ENCODE measurements around the gene NME8. TPM values are rescaled to one million over a fixed set of nuclear protein-coding genes. Genes with fewer than 3 reads are reported as not detected.

The NME8 gene
- total RNA-seq, 1 experiment from 2014 or later: not detected

- H3K27me3 ChIP-seq (ENCODE audit: low read length): no peaks in the 10 kb centered on the region
- H3K4me3 ChIP-seq (ENCODE audit: low read length): no peak overlapping the region
- no peaks in the 10 kb centered on the region for H3K79me2 ChIP-seq (ENCODE audit: low read length)
- no peak overlapping the region for H3K4me2 ChIP-seq (ENCODE audit: low read depth, low read length, poor library complexity, severe bottlenecking)
- H3K9me2 ChIP-seq (replicated peaks; ENCODE audit: insufficient read depth, low read length): no peaks in the 10 kb centered on the region
- H3K9me3 ChIP-seq (ENCODE audit: low read length): no peaks in the 10 kb centered on the region
- H2AFZ ChIP-seq (ENCODE audit: low read length): no peak overlapping the region
- H3K9ac ChIP-seq (ENCODE audit: low read length): no peak overlapping the region
- no peak for DNase-seq
- no peaks in the 10 kb centered on the region for H3K36me3 ChIP-seq (ENCODE audit: insufficient read depth, low read length)
- H4K20me1 ChIP-seq (ENCODE audit: insufficient read depth, low read depth, low read length): no peaks in the 10 kb centered on the region
- no peaks in the 10 kb centered on the region for H3K4me1 ChIP-seq (ENCODE audit: low read length)
- no peak overlapping the region for H3K27ac ChIP-seq (ENCODE audit: low read length)
These were observed 64.4 kb downstream of the NME8 start for GRCh38 chr7:37912756-37913155.

GRCh38 chr7:37915438-37915837 lies 67.0 kb downstream of the NME8 start:
- no peaks in the 10 kb centered on the region for H3K79me2 ChIP-seq (ENCODE audit: low read length)
- H3K9me2 ChIP-seq (replicated peaks; ENCODE audit: insufficient read depth, low read length): no peaks in the 10 kb centered on the region
- H3K4me2 ChIP-seq (ENCODE audit: low read depth, low read length, poor library complexity, severe bottlenecking): no peak overlapping the region
- H3K27ac ChIP-seq (ENCODE audit: low read length): no peak overlapping the region
- no peaks in the 10 kb centered on the region for H3K9me3 ChIP-seq (ENCODE audit: low read length)
- no peak overlapping the region for H3K4me3 ChIP-seq (ENCODE audit: low read length)
- no peaks in the 10 kb centered on the region for H3K36me3 ChIP-seq (ENCODE audit: insufficient read depth, low read length)
- H3K27me3 ChIP-seq (ENCODE audit: low read length): no peaks in the 10 kb centered on the region
- no peaks in the 10 kb centered on the region; the same call in 1 of the 2 replicates for H3K4me1 ChIP-seq (ENCODE audit: low read length)
- no peak for DNase-seq
- no peak overlapping the region for H3K9ac ChIP-seq (ENCODE audit: low read length)
- H2AFZ ChIP-seq (ENCODE audit: low read length): no peak overlapping the region
- H4K20me1 ChIP-seq (ENCODE audit: insufficient read depth, low read depth, low read length): no peaks in the 10 kb centered on the region

- no peak overlapping the region for H2AFZ ChIP-seq (ENCODE audit: low read length)
- H3K27me3 ChIP-seq (ENCODE audit: low read length): no peaks in the 10 kb centered on the region
- no peak overlapping the region for H3K4me2 ChIP-seq (ENCODE audit: low read depth, low read length, poor library complexity, severe bottlenecking)
- H3K27ac ChIP-seq (ENCODE audit: low read length): no peak overlapping the region
- no peaks in the 10 kb centered on the region for H3K36me3 ChIP-seq (ENCODE audit: insufficient read depth, low read length)
- no peaks in the 10 kb centered on the region for H3K9me3 ChIP-seq (ENCODE audit: low read length)
- no peak overlapping the region for H3K4me3 ChIP-seq (ENCODE audit: low read length)
- H3K9ac ChIP-seq (ENCODE audit: low read length): no peak overlapping the region
- H3K4me1 ChIP-seq (ENCODE audit: low read length): peaks cover 3% of the 10 kb centered on the region
- no peaks in the 10 kb centered on the region for H3K9me2 ChIP-seq (replicated peaks; ENCODE audit: insufficient read depth, low read length)
- H3K79me2 ChIP-seq (ENCODE audit: low read length): no peaks in the 10 kb centered on the region
- no peak for DNase-seq
- H4K20me1 ChIP-seq (ENCODE audit: insufficient read depth, low read depth, low read length): no peaks in the 10 kb centered on the region
These were observed 67.7 kb downstream of the NME8 start for GRCh38 chr7:37916017-37916672.

GRCh38 chr7:37916673-37917660 lies 68.6 kb downstream of the NME8 start, which contains the start of gene SFRP4:
SFRP4 (minus strand) TSS chr7:37916817; CDS start chr7:37916537, 280 bp downstream.
- H2AFZ ChIP-seq (ENCODE audit: low read length): no peak within 1 kb of the TSS
- no peaks in the 10 kb centered on the region for H3K9me3 ChIP-seq (ENCODE audit: low read length)
- no peak within 1 kb of the TSS for H3K9ac ChIP-seq (ENCODE audit: low read length)
- no peaks in the 10 kb centered on the region for H3K9me2 ChIP-seq (replicated peaks; ENCODE audit: insufficient read depth, low read length)
- no peaks in the 10 kb centered on the region for H4K20me1 ChIP-seq (ENCODE audit: insufficient read depth, low read depth, low read length)
- no peak within 1 kb of the TSS for H3K27ac ChIP-seq (ENCODE audit: low read length)
- no peak within 1 kb of the TSS for H3K4me2 ChIP-seq (ENCODE audit: low read depth, low read length, poor library complexity, severe bottlenecking)
- peaks cover 4% of the 10 kb centered on the region for H3K4me1 ChIP-seq (ENCODE audit: low read length)
- no peaks in the 10 kb centered on the region for H3K36me3 ChIP-seq (ENCODE audit: insufficient read depth, low read length)
- DNase-seq: peak; percentile 72
- H3K27me3 ChIP-seq (ENCODE audit: low read length): no peaks in the 10 kb centered on the region
- no peak within 1 kb of the TSS for H3K4me3 ChIP-seq (ENCODE audit: low read length)
- H3K79me2 ChIP-seq (ENCODE audit: low read length): no peaks in the 10 kb centered on the region

GRCh38 chr7:37918526-37918925 lies 70.1 kb downstream of the NME8 start:
- H3K4me2 ChIP-seq (ENCODE audit: low read depth, low read length, poor library complexity, severe bottlenecking): no peak overlapping the region

GRCh38 chr7:37920305-37920848 lies 72.0 kb downstream of the NME8 start, which contains the start of gene EPDR1:
EPDR1 (plus strand) TSS chr7:37920640; CDS start chr7:37920940, 300 bp downstream.
- no peaks in the 10 kb centered on the region for H3K9me2 ChIP-seq (replicated peaks; ENCODE audit: insufficient read depth, low read length)
- no peak within 1 kb of the TSS for H3K27ac ChIP-seq (ENCODE audit: low read length)
- no peaks in the 10 kb centered on the region for H3K27me3 ChIP-seq (ENCODE audit: low read length)
- H3K79me2 ChIP-seq (ENCODE audit: low read length): no peaks in the 10 kb centered on the region
- no peak within 1 kb of the TSS for H3K9ac ChIP-seq (ENCODE audit: low read length)
- peak; percentile 48 for DNase-seq
- H4K20me1 ChIP-seq (ENCODE audit: insufficient read depth, low read depth, low read length): no peaks in the 10 kb centered on the region
- H3K9me3 ChIP-seq (ENCODE audit: low read length): no peaks in the 10 kb centered on the region
- H3K36me3 ChIP-seq (ENCODE audit: insufficient read depth, low read length): no peaks in the 10 kb centered on the region
- H3K4me3 ChIP-seq (ENCODE audit: low read length): peak within 1 kb of the TSS; percentile 36; the same call in 1 of the 2 replicates
- H3K4me1 ChIP-seq (ENCODE audit: low read length): peaks cover 4% of the 10 kb centered on the region
- no peak within 1 kb of the TSS for H2AFZ ChIP-seq (ENCODE audit: low read length)
- H3K4me2 ChIP-seq (ENCODE audit: low read depth, low read length, poor library complexity, severe bottlenecking): peak within 1 kb of the TSS; percentile 54

More at GRCh38 chr7:37918526-37918925, 70.1 kb downstream of the NME8 start:
- peaks cover 4% of the 10 kb centered on the region for H3K4me1 ChIP-seq (ENCODE audit: low read length)
- no peaks in the 10 kb centered on the region for H4K20me1 ChIP-seq (ENCODE audit: insufficient read depth, low read depth, low read length)
- H3K9me2 ChIP-seq (replicated peaks; ENCODE audit: insufficient read depth, low read length): no peaks in the 10 kb centered on the region
- no peaks in the 10 kb centered on the region for H3K27me3 ChIP-seq (ENCODE audit: low read length)
- no peak overlapping the region for H3K4me3 ChIP-seq (ENCODE audit: low read length)
- no peaks in the 10 kb centered on the region for H3K79me2 ChIP-seq (ENCODE audit: low read length)
- H3K27ac ChIP-seq (ENCODE audit: low read length): no peak overlapping the region
- DNase-seq: no peak
- no peaks in the 10 kb centered on the region for H3K36me3 ChIP-seq (ENCODE audit: insufficient read depth, low read length)
- H3K9me3 ChIP-seq (ENCODE audit: low read length): no peaks in the 10 kb centered on the region
- no peak overlapping the region for H3K9ac ChIP-seq (ENCODE audit: low read length)
- no peak overlapping the region for H2AFZ ChIP-seq (ENCODE audit: low read length)

GRCh38 chr7:37920849-37921805 lies 72.7 kb downstream of the NME8 start:
- DNase-seq: no peak
- Histone ChIP-seq H3K27me3 (ENCODE audit: low read length) (no peaks in the 10 kb centered on the region), H3K4me2 (ENCODE audit: low read depth, low read length, poor library complexity, severe bottlenecking) (peak overlapping the region; percentile 54), H3K9me3 (ENCODE audit: low read length) (no peaks in the 10 kb centered on the region), H3K4me3 (ENCODE audit: low read length) (peak overlapping the region; percentile 36; the same call in 1 of the 2 replicates), H3K27ac (ENCODE audit: low read length) (no peak overlapping the region), H3K36me3 (ENCODE audit: insufficient read depth, low read length) (no peaks in the 10 kb centered on the region), H4K20me1 (ENCODE audit: insufficient read depth, low read depth, low read length) (no peaks in the 10 kb centered on the region), H3K79me2 (ENCODE audit: low read length) (no peaks in the 10 kb centered on the region), H3K4me1 (ENCODE audit: low read length) (peaks cover 4% of the 10 kb centered on the region), H2AFZ (ENCODE audit: low read length) (no peak overlapping the region), H3K9me2 (replicated peaks; ENCODE audit: insufficient read depth, low read length) (no peaks in the 10 kb centered on the region), H3K9ac (ENCODE audit: low read length) (no peak overlapping the region)

Measured in Karpas-422 (cell line).